GM12878 (cell line): ENCODE measurements around the gene SLC35G2. TPM values are rescaled to one million over a fixed set of nuclear protein-coding genes. Genes with fewer than 3 reads are reported as not detected.

ENCODE experiments used
- ATAC-seq: fragments of 200-7000 bp; cut with Tn5 transposase; 3 replicates; pipeline ENCODE4 v1.9.1; 2020; ENCODE audit warnings: mild to moderate bottlenecking, moderate library complexity
- BruUV-seq: library from RNA; stranded (reverse); fragments of 400-500 nt; replicated peaks from 2 replicates; lab custom pipeline; 2021; lab: Mats Ljungman, UMichigan
- CTCF ChIA-PET: fragments of 300-600 bp; sonication (Branson Sonifier 250); formaldehyde crosslinking; extraction: SDS; loops from one replicate; lab custom pipeline; 2021; ENCODE audit warnings: inconsistent platforms; lab: Yijun Ruan, JAX
- POLR2A ChIA-PET: fragments of 350-600 bp; formaldehyde crosslinking; extraction: SDS; loops from one replicate; lab custom pipeline; 2021; ENCODE audit warnings: inconsistent platforms; lab: Charles Lee
- RAD21 ChIA-PET: fragments of 300-600 bp; sonication (Branson Sonifier 250); formaldehyde crosslinking; loops from one replicate; lab custom pipeline; 2023; ENCODE audit warnings: antibody characterized with exemption; ENCODE audit not compliant: unreplicated experiment; lab: Charles Lee
- SMC1A ChIA-PET: fragments of 300-600 bp; sonication (Branson Sonifier 250); formaldehyde crosslinking; loops from one replicate; lab custom pipeline; 2023; ENCODE audit not compliant: unreplicated experiment, uncharacterized antibody; lab: Charles Lee
- DNase-seq: peaks from one replicate; pipeline ENCODE4 v3.0.0-alpha.2; 2011; ENCODE audit warnings: low read depth, low spot score
- FAIRE-seq: peaks from 3 replicates; lab custom pipeline; 2011; peaks lifted over from hg19 to GRCh38; lab: Jason Lieb, UNC
- H2AFZ ChIP-seq: 2 replicates; pipeline ENCODE4 v1.6.0; 2011; ENCODE audit warnings: low read depth, low read length, control low read depth; ENCODE audit not compliant: control insufficient read depth
- H3K27ac ChIP-seq: 2 replicates; pipeline ENCODE4 v1.5.1; 2011; ENCODE audit warnings: control low read depth; ENCODE audit not compliant: control insufficient read depth, insufficient read depth
- H3K27me3 ChIP-seq, 2 experiments: replicated peaks in 1 of 2; 2 replicates each; pipeline versions ENCODE4 v1.6.0 to v1.6.1; 2011; ENCODE audit warnings: low read length in 1 of 2; ENCODE audit not compliant: control insufficient read depth in 2 of 2, insufficient read depth in 2 of 2
- H3K36me3 ChIP-seq, 2 experiments: 2 replicates each; pipeline ENCODE4 v1.5.1; 2011; ENCODE audit warnings: low read length in 1 of 2; ENCODE audit not compliant: control insufficient read depth in 2 of 2, insufficient read depth in 2 of 2
- H3K4me1 ChIP-seq: 2 replicates; pipeline ENCODE4 v1.6.1; 2011; ENCODE audit warnings: mild to moderate bottlenecking, low read length, moderate library complexity, mixed read lengths; ENCODE audit not compliant: control insufficient read depth, insufficient read depth
- H3K4me2 ChIP-seq: 2 replicates; pipeline ENCODE4 v1.6.0; 2011; ENCODE audit warnings: control low read depth; ENCODE audit not compliant: control insufficient read depth, insufficient read depth
- H3K4me3 ChIP-seq: fragments of 200-600 bp; sonication (generic); 2 replicates; pipeline ENCODE4 v1.5.1; 2016
- H3K79me2 ChIP-seq: 2 replicates; pipeline ENCODE4 v1.6.0; 2011; ENCODE audit warnings: low read length; ENCODE audit not compliant: control insufficient read depth, insufficient read depth
- H3K9ac ChIP-seq: 2 replicates; pipeline ENCODE4 v1.8.0; 2011; ENCODE audit warnings: low read length, control low read depth, mixed read lengths; ENCODE audit not compliant: control insufficient read depth, insufficient read depth
- H3K9me3 ChIP-seq: replicated peaks from 3 replicates; pipeline ENCODE4 v1.5.1; 2011; ENCODE audit warnings: mild to moderate bottlenecking, low read length; ENCODE audit not compliant: control insufficient read depth, insufficient read depth
- H4K20me1 ChIP-seq: 2 replicates; pipeline ENCODE4 v1.6.0; 2011; ENCODE audit not compliant: control insufficient read depth, insufficient read depth
- CHD4 ChIP-seq: fragments of 200-600 bp; sonication (generic); IDR thresholded peaks from 2 replicates; pipeline ENCODE4 v1.6.1; 2016; ENCODE audit warnings: mild to moderate bottlenecking
- HDAC6 ChIP-seq: fragments of 200-600 bp; sonication (generic); IDR thresholded peaks from one replicate; pipeline ENCODE4 v1.8.0; 2017; ENCODE audit warnings: antibody characterized with exemption; ENCODE audit not compliant: unreplicated experiment
- HSF1 ChIP-seq: fragments of 150-350 bp; IDR thresholded peaks from 2 replicates; pipeline ENCODE4 v1.6.1; 2014; ENCODE audit warnings: mild to moderate bottlenecking, low read depth, low read length
- KLF5 ChIP-seq: fragments of 450-650 bp; IDR thresholded peaks from 2 replicates; pipeline ENCODE4 v1.6.1; 2014; ENCODE audit warnings: mild to moderate bottlenecking; ENCODE audit not compliant: partially characterized antibody
- LARP7 ChIP-seq: fragments of 450-650 bp; IDR thresholded peaks from 2 replicates; pipeline ENCODE4 v1.6.1; 2017; ENCODE audit warnings: mild to moderate bottlenecking
- MTA2 ChIP-seq: fragments of 450-650 bp; IDR thresholded peaks from 2 replicates; pipeline ENCODE4 v1.6.1; 2016; ENCODE audit warnings: low read depth, mild to moderate bottlenecking, moderate library complexity
- MTA3 ChIP-seq: IDR thresholded peaks from 2 replicates; pipeline ENCODE4 v1.6.1; 2012; ENCODE audit warnings: low read length, inconsistent platforms, borderline replicate concordance
- NR2F1 ChIP-seq: fragments of 450-650 bp; conservative IDR thresholded peaks from 2 replicates; pipeline ENCODE4 v1.6.1; 2017; ENCODE audit warnings: mild to moderate bottlenecking
- PAX5 ChIP-seq: IDR thresholded peaks from 2 replicates; pipeline ENCODE4 v1.6.1; 2011; ENCODE audit warnings: low read depth, low read length, borderline replicate concordance
- POLR2AphosphoS5 ChIP-seq: IDR thresholded peaks from 2 replicates; pipeline ENCODE4 v1.6.1; 2011; ENCODE audit warnings: mild to moderate bottlenecking, low read length, inconsistent platforms
- RELA ChIP-seq: fragments of 450-650 bp; IDR thresholded peaks from 2 replicates; pipeline ENCODE4 v1.8.0; 2014; ENCODE audit warnings: borderline replicate concordance; ENCODE audit not compliant: partially characterized antibody
- SUZ12 ChIP-seq: fragments of 200-600 bp; sonication (generic); IDR thresholded peaks from one replicate; pipeline ENCODE4 v1.6.1; 2018; ENCODE audit warnings: antibody characterized with exemption, mild to moderate bottlenecking; ENCODE audit not compliant: unreplicated experiment
- TARDBP ChIP-seq: IDR thresholded peaks from 2 replicates; pipeline ENCODE4 v1.6.1; 2016; ENCODE audit warnings: borderline replicate concordance
- TCF12 ChIP-seq: IDR thresholded peaks from 2 replicates; pipeline ENCODE4 v1.6.1; 2011; ENCODE audit warnings: low read depth, mild to moderate bottlenecking, low read length
- TCF3 ChIP-seq: IDR thresholded peaks from 2 replicates; pipeline ENCODE4 v1.6.1; 2012; ENCODE audit warnings: low read depth, mild to moderate bottlenecking, low read length, borderline replicate concordance; ENCODE audit not compliant: insufficient read depth
- YY1 ChIP-seq: IDR thresholded peaks from 2 replicates; pipeline ENCODE4 v1.6.1; 2011; ENCODE audit warnings: low read depth, mild to moderate bottlenecking, low read length
- ZNF384 ChIP-seq: IDR thresholded peaks from 2 replicates; pipeline ENCODE4 v1.6.1; 2012; ENCODE audit warnings: low read depth, mild to moderate bottlenecking, low read length, improper control_type of control experiment, borderline replicate concordance
- ZSCAN29 ChIP-seq: fragments of 450-650 bp; IDR thresholded peaks from 2 replicates; pipeline ENCODE4 v1.6.1; 2017; ENCODE audit warnings: mild to moderate bottlenecking, moderate library complexity
- WGBS: methylation state at CpG from one replicate; pipeline ENCODE4 v1.1.6; 2016; ENCODE audit warnings: low lambda C conversion rate; ENCODE audit not compliant: insufficient replicate concordance, insufficient coverage; ENCODE audit errors: missing lambda C conversion rate; 5-methylcytosine and 5-hydroxymethylcytosine counted together
- in situ Hi-C: fragments of 300-500 bp; cut with MboI; formaldehyde crosslinking; loops from 9 replicates; pipeline ENCODE4 v1.14.3; 2018; ENCODE audit warnings: mixed read lengths
- intact Hi-C: fragments of 100-400 bp; cut with micrococcal nuclease; formaldehyde crosslinking; loops from one replicate; pipeline ENCODE4 v1.14.2; 2022; ENCODE audit not compliant: unreplicated experiment
- polyA plus RNA-seq, 11 experiments: library from polyadenylated mRNA; depleted of rRNA in 4 of 11; unstranded in 6 of 11; stranded (reverse) in 5 of 11; fragments of >200 nt; fragmentation: Nextera tagmentation in 4 of 11; fragmentation: Illumina TruSeq in 1 of 11; extraction: Ambion mirVana in 4 of 11; extraction: Trizol in 1 of 11; gene quantifications; 1 replicate in 1 of 11; 2 replicates in 10 of 11; pipeline versions ENCODE4 v1.2.1 to v1.2.3, GENCODE V29; 2011 to 2016; ENCODE audit warnings: inconsistent platforms in 2 of 11, missing spikeins in 2 of 11, low read depth in 1 of 11
- total RNA-seq, 4 experiments: library from RNA; depleted of rRNA in 3 of 4; stranded (reverse); fragments of >200 nt in 3 of 4; fragmentation: Illumina TruSeq in 1 of 4; extraction: Trizol in 1 of 4; gene quantifications; 2 replicates each; pipeline versions ENCODE4 v1.2.1 to v1.2.3, GENCODE V29; 2013 to 2021
- TF ChIP-seq, protein P1 (sequence below): IDR thresholded peaks from 2 replicates; pipeline ENCODE4 v1.6.1; 2011; ENCODE audit warnings: low read depth, mild to moderate bottlenecking, low read length, moderate library complexity, borderline replicate concordance; ENCODE audit errors: extremely low read depth

SLC35G2 gene
- total and polyA plus RNA-seq, 10 of the 15 experiments (the other 5 are each of a cell fraction or from before 2014, with no cell fraction given): 0.11 to 1.9 (median 0.27) TPM

DNA sequence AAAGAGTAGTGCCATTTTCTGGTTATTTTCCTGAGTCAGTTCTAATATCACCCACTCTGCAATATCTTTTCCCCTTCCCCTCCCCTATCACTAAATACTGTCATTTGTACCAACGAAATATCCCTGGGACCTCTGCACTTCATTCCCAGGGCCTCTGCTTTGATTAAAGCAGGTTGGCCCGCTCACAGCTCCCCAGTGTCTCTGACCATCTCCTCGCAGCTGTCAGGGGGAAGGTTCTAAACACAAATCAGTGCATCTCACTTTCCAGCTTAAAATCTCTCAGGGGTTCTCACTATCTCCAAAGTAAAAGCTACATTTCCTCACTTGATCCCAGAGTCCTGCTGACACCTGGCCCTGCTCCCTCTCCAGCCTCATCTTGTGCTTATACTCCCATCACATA is 28.1 kb upstream of the SLC35G2 start:
- H3K4me2 ChIP-seq: no peak overlapping the region
- no peaks in the 10 kb centered on the region for H4K20me1 ChIP-seq
- H3K27me3 ChIP-seq: no peaks in the 10 kb centered on the region; a peak in 1 of 4 replicates
- intact Hi-C loops (no loop called here), in situ Hi-C loops (no loop called here)
- no peaks in the 10 kb centered on the region; the same call in 1 of the 2 replicates for H3K4me1 ChIP-seq
- H3K79me2 ChIP-seq: no peaks in the 10 kb centered on the region
- ChIA-PET CTCF (interaction anchor here (0.6 to 1.1 kb wide), 2 partner anchors 38 to 182 kb away, joined by 3 to 4 read pairs; partner anchors contain the start of gene STAG1), RAD21 (interaction anchor here (0.9 kb wide), 1 partner anchor 223 kb away, joined by 3 read pairs; no protein-coding TSS in a partner anchor), SMC1A (no interaction called here), POLR2A (no interaction called here)
- H3K36me3 ChIP-seq: no peaks in the 10 kb centered on the region
- H3K27ac ChIP-seq: no peak overlapping the region
- DNase-seq (no peak), ATAC-seq (no peak), FAIRE-seq (no peak)
- H3K9me3 ChIP-seq: no peaks in the 10 kb centered on the region
- no peak overlapping the region for H2AFZ ChIP-seq
- H3K4me3 ChIP-seq: no peak overlapping the region
- WGBS: 38% methylated on average over 3 of the region's 3 CpGs
- H3K9ac ChIP-seq: no peak overlapping the region
- BruUV-seq: no TSS peak
- TF ChIP-seq MTA2: no peak
- TF ChIP-seq TCF12: no peak
- no peak for TF ChIP-seq TCF3
- TF ChIP-seq POLR2AphosphoS5: no peak
- TF ChIP-seq SUZ12: no peak
- TF ChIP-seq, protein P1, sequence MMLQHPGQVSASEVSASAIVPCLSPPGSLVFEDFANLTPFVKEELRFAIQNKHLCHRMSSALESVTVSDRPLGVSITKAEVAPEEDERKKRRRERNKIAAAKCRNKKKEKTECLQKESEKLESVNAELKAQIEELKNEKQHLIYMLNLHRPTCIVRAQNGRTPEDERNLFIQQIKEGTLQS: no peak
- no peak for TF ChIP-seq HSF1
- no peak for TF ChIP-seq YY1
- no peak for TF ChIP-seq TARDBP
- no peak for TF ChIP-seq LARP7
- no peak for TF ChIP-seq RELA
- no peak for TF ChIP-seq ZSCAN29
- no peak for TF ChIP-seq MTA3
- TF ChIP-seq NR2F1: no peak
- no peak for TF ChIP-seq CHD4
- no peak for TF ChIP-seq ZNF384
- no peak for TF ChIP-seq HDAC6
- TF ChIP-seq KLF5: no peak
- TF ChIP-seq PAX5: no peak
